ENCODE results near the gene ZFAND3. TPM values are rescaled to one million over a fixed set of nuclear protein-coding genes. Genes with fewer than 3 reads are reported as not detected.

ZFAND3 gene
- total RNA-seq, 1 donor from 2014 or later = 81.8 TPM

- DNase-seq = no peak
- Histone ChIP-seq H3K4me3 (no peak overlapping the region), H3K27ac (replicated peaks) (no peak overlapping the region), H3K36me3 (no peaks in the 10 kb centered on the region), H3K27me3 (ENCODE audit: low read depth) (no peaks in the 10 kb centered on the region), H3K4me1 (peaks cover 70% of the 10 kb centered on the region), H3K9me3 (replicated peaks) (no peaks in the 10 kb centered on the region)
- intact Hi-C loops (cut with micrococcal nuclease) = no loop called here
- TF ChIP-seq, protein P1, sequence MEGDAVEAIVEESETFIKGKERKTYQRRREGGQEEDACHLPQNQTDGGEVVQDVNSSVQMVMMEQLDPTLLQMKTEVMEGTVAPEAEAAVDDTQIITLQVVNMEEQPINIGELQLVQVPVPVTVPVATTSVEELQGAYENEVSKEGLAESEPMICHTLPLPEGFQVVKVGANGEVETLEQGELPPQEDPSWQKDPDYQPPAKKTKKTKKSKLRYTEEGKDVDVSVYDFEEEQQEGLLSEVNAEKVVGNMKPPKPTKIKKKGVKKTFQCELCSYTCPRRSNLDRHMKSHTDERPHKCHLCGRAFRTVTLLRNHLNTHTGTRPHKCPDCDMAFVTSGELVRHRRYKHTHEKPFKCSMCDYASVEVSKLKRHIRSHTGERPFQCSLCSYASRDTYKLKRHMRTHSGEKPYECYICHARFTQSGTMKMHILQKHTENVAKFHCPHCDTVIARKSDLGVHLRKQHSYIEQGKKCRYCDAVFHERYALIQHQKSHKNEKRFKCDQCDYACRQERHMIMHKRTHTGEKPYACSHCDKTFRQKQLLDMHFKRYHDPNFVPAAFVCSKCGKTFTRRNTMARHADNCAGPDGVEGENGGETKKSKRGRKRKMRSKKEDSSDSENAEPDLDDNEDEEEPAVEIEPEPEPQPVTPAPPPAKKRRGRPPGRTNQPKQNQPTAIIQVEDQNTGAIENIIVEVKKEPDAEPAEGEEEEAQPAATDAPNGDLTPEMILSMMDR (IDR thresholded peaks at IDR 0.05; ENCODE audit: borderline replicate concordance) = no peak
These were observed 31.3 kb downstream of the ZFAND3 start for GRCh38 chr6:37850728-37851285.

- no peak overlapping the region for H3K4me3 ChIP-seq
- no peak for DNase-seq
- no peaks in the 10 kb centered on the region for H3K9me3 ChIP-seq (replicated peaks)
- no peaks in the 10 kb centered on the region for H3K36me3 ChIP-seq
- H3K27me3 ChIP-seq (ENCODE audit: low read depth) = no peaks in the 10 kb centered on the region
- intact Hi-C loops (cut with micrococcal nuclease) = no loop called here
- no peak overlapping the region for H3K27ac ChIP-seq (replicated peaks)
- peaks cover 60% of the 10 kb centered on the region for H3K4me1 ChIP-seq
- TF ChIP-seq, protein P1 (IDR thresholded peaks at IDR 0.05; ENCODE audit: borderline replicate concordance) = no peak
These were observed 32.5 kb downstream of the ZFAND3 start for GRCh38 chr6:37851997-37852524.

DNA sequence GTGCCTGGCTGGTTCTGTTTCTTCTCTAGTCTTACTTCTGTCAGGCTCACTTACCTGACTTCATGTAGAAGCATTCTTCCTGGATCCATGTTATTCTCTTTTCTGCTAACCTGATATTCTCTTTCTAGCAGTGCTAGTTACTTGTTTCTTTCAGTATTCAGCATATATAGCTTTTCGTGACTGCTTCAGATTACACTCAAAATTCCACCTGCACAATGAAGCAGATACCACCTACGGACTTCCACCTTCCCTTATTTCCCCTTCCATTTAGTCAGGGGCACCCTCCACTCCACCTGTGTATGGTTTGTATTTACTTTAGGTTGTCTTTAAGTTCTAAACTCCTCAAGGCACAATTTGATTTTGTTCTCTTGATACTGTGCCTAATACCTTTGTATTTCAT lies 36.8 kb downstream of the ZFAND3 start:
- TF ChIP-seq, protein P1 (IDR thresholded peaks at IDR 0.05; ENCODE audit: borderline replicate concordance) = no peak
- H3K36me3 ChIP-seq = no peaks in the 10 kb centered on the region
- no peak overlapping the region for H3K4me3 ChIP-seq
- H3K27me3 ChIP-seq (ENCODE audit: low read depth) = no peaks in the 10 kb centered on the region
- no peak for DNase-seq
- peaks cover 41% of the 10 kb centered on the region for H3K4me1 ChIP-seq
- intact Hi-C loops (cut with micrococcal nuclease) = no loop called here
- H3K27ac ChIP-seq (replicated peaks) = no peak overlapping the region
- H3K9me3 ChIP-seq (replicated peaks) = no peaks in the 10 kb centered on the region

DNA sequence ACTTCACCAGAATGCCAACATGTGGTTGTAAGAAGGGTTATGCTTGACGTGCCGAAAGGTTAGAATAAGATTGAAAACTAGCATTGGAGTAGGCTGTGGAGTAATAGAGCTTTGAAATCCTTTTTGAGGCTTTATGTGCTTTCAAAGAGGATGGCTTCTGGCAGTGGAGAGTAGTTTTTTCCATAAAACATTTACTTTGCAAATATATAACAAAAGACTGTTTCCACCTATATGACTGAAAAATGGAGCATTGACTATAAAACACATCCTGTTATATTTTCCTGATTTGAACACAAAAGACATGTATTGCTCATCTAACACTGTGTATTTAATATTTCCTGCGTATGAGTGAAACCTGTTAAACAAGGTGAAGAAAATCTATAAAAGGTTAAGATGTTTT lies 38.8 kb downstream of the ZFAND3 start:
- Histone ChIP-seq H3K9me3 (replicated peaks) (no peaks in the 10 kb centered on the region), H3K36me3 (no peaks in the 10 kb centered on the region), H3K27ac (replicated peaks) (no peak overlapping the region), H3K27me3 (ENCODE audit: low read depth) (no peaks in the 10 kb centered on the region), H3K4me3 (no peak overlapping the region), H3K4me1 (peaks cover 43% of the 10 kb centered on the region)
- intact Hi-C loops (cut with micrococcal nuclease) = no loop called here
- TF ChIP-seq, protein P1 (IDR thresholded peaks at IDR 0.05; ENCODE audit: borderline replicate concordance) = no peak
- no peak for DNase-seq

- Histone ChIP-seq H3K4me3 (no peak overlapping the region), H3K27me3 (ENCODE audit: low read depth) (no peaks in the 10 kb centered on the region), H3K27ac (replicated peaks) (no peak overlapping the region), H3K36me3 (no peaks in the 10 kb centered on the region), H3K9me3 (replicated peaks) (no peaks in the 10 kb centered on the region), H3K4me1 (peaks cover 53% of the 10 kb centered on the region)
- TF ChIP-seq, protein P1 (IDR thresholded peaks at IDR 0.05; ENCODE audit: borderline replicate concordance) = peak; percentile 72
- intact Hi-C loops (cut with micrococcal nuclease) = no loop called here
- DNase-seq = no peak
These were observed 40.8 kb downstream of the ZFAND3 start for GRCh38 chr6:37860226-37860839.
